SU-DHL-6 (cell line): Measurements from ENCODE around the gene CIRBP.
"Not testable (repeated sequence)": the region's sequence is repeated elsewhere in the genome, so short reads cannot be mapped to it uniquely, and the experiment has no call there.

Source experiments
- H2AFZ ChIP-seq: fragments of 200-600 bp; sonication (generic); 2 replicates; pipeline ENCODE4 v1.6.1; 2014; ENCODE audit warnings: low read depth, mild to moderate bottlenecking, moderate library complexity, mixed read lengths, antibody characterized with exemption, low read length; ENCODE audit not compliant: severe bottlenecking
- H3F3A ChIP-seq: fragments of 200-600 bp; shearing (Covaris generic); 2 replicates; pipeline ENCODE4 v1.6.0; 2016; ENCODE audit warnings: antibody characterized with exemption, mild to moderate bottlenecking; ENCODE audit not compliant: insufficient read depth
- H3K27ac ChIP-seq: fragments of 200-600 bp; sonication (generic); 2 replicates; pipeline ENCODE4 v1.5.1; 2016; ENCODE audit warnings: low read depth, mild to moderate bottlenecking, low read length, moderate library complexity, mixed read lengths
- H3K27me3 ChIP-seq: fragments of 200-600 bp; sonication (generic), shearing (Covaris generic); 2 replicates; pipeline ENCODE4 v1.6.0; 2014; ENCODE audit warnings: mild to moderate bottlenecking, low read length
- H3K36me3 ChIP-seq: fragments of 200-600 bp; sonication (generic); 2 replicates; pipeline ENCODE4 v1.6.1; 2014; ENCODE audit warnings: mild to moderate bottlenecking, low read length, mixed read lengths
- H3K4me2 ChIP-seq: fragments of 300-600, 200-600 bp; shearing (Covaris generic), sonication (generic); 2 replicates; pipeline ENCODE4 v1.6.0; 2014; ENCODE audit warnings: low read length, low read depth, mild to moderate bottlenecking; ENCODE audit not compliant: poor library complexity, severe bottlenecking
- H3K4me3 ChIP-seq: fragments of 200-600 bp; sonication (generic); 2 replicates; pipeline ENCODE4 v1.5.1; 2014; ENCODE audit warnings: antibody characterized with exemption, low read length, mild to moderate bottlenecking, mixed read lengths; ENCODE audit not compliant: insufficient read depth, poor library complexity, severe bottlenecking
- H3K79me2 ChIP-seq: fragments of 200-600 bp; sonication (generic); 2 replicates; pipeline ENCODE4 v1.6.1; 2014; ENCODE audit warnings: mild to moderate bottlenecking, low read length, moderate library complexity; ENCODE audit not compliant: insufficient read depth
- H3K9ac ChIP-seq: fragments of 200-600 bp; sonication (generic); 2 replicates; pipeline ENCODE4 v1.7.0; 2014; ENCODE audit warnings: mild to moderate bottlenecking, low read length
- H3K9me2 ChIP-seq: fragments of 200-600 bp; sonication (generic); replicated peaks from 2 replicates; pipeline ENCODE4 v1.6.1; 2014; ENCODE audit warnings: low read length; ENCODE audit not compliant: insufficient read depth
- H3K9me3 ChIP-seq: fragments of 200-600 bp; sonication (generic); 2 replicates; pipeline ENCODE4 v1.6.1; 2014; ENCODE audit warnings: low read length, mixed read lengths; ENCODE audit not compliant: insufficient read depth
- H4K20me1 ChIP-seq: fragments of 200-600 bp; sonication (generic); 2 replicates; pipeline ENCODE4 v1.6.1; 2014; ENCODE audit warnings: low read depth, mild to moderate bottlenecking, antibody characterized with exemption, low read length, moderate library complexity, mixed read lengths
- CTCF ChIP-seq: fragments of 200-600 bp; sonication (generic); IDR thresholded peaks from one replicate; pipeline ENCODE4 v1.5.1; 2017; ENCODE audit warnings: antibody characterized with exemption, mild to moderate bottlenecking, low read length, moderate library complexity; ENCODE audit not compliant: insufficient read depth, poor library complexity, severe bottlenecking
- EZH2phosphoT487 ChIP-seq: fragments of 200-600 bp; sonication (generic), shearing (Covaris generic); conservative IDR thresholded peaks from 2 replicates; pipeline ENCODE4 v1.6.1; 2018; ENCODE audit warnings: mild to moderate bottlenecking, antibody characterized with exemption, low read length, moderate library complexity, mixed read lengths

CIRBP gene

GRCh38 chr19:1302533-1303239 is 33.6 kb downstream of the CIRBP start:
- H3K9me2 ChIP-seq = no peaks in the 10 kb centered on the region
- no peak overlapping the region for H3K4me3 ChIP-seq
- H3K9ac ChIP-seq = no peak overlapping the region
- H3K4me2 ChIP-seq = no peak overlapping the region
- H3F3A ChIP-seq = no peaks in the 10 kb centered on the region
- H3K36me3 ChIP-seq = no peaks in the 10 kb centered on the region
- H3K27ac ChIP-seq = no peak overlapping the region
- H4K20me1 ChIP-seq = no peaks in the 10 kb centered on the region
- TF ChIP-seq EZH2phosphoT487 (no peak), CTCF (no peak)
- no peaks in the 10 kb centered on the region for H3K27me3 ChIP-seq
- no peaks in the 10 kb centered on the region for H3K9me3 ChIP-seq
- no peak overlapping the region for H2AFZ ChIP-seq
- no peaks in the 10 kb centered on the region for H3K79me2 ChIP-seq

GRCh38 chr19:1304197-1304924 is 35.2 kb downstream of the CIRBP start:
- Histone ChIP-seq H3K36me3 (no peaks in the 10 kb centered on the region), H3F3A (no peaks in the 10 kb centered on the region), H3K27me3 (no peaks in the 10 kb centered on the region), H3K27ac (no peak overlapping the region), H2AFZ (no peak overlapping the region), H3K9me3 (no peaks in the 10 kb centered on the region), H3K4me3 (no peak overlapping the region), H4K20me1 (no peaks in the 10 kb centered on the region), H3K9ac (no peak overlapping the region), H3K79me2 (no peaks in the 10 kb centered on the region), H3K9me2 (no peaks in the 10 kb centered on the region), H3K4me2 (no peak overlapping the region)
- TF ChIP-seq CTCF (no peak), EZH2phosphoT487 (no peak)

GRCh38 chr19:1305354-1305753 is 36.2 kb downstream of the CIRBP start:
- not testable (repeated sequence) for H3K9ac ChIP-seq, H3K79me2 ChIP-seq, H3K4me3 ChIP-seq, H3F3A ChIP-seq, H3K27ac ChIP-seq, H2AFZ ChIP-seq, H3K9me3 ChIP-seq, H3K36me3 ChIP-seq, H3K9me2 ChIP-seq, H4K20me1 ChIP-seq, H3K27me3 ChIP-seq, H3K4me2 ChIP-seq

GRCh38 chr19:1307320-1307719 is 38.2 kb downstream of the CIRBP start:
- Histone ChIP-seq H3K36me3 (no peaks in the 10 kb centered on the region), H3K27me3 (no peaks in the 10 kb centered on the region), H3K4me2 (no peak overlapping the region), H3K27ac (no peak overlapping the region), H3K79me2 (no peaks in the 10 kb centered on the region), H3F3A (no peaks in the 10 kb centered on the region), H4K20me1 (no peaks in the 10 kb centered on the region), H2AFZ (no peak overlapping the region), H3K9ac (no peak overlapping the region), H3K9me3 (no peaks in the 10 kb centered on the region), H3K9me2 (no peaks in the 10 kb centered on the region), H3K4me3 (no peak overlapping the region)
- TF ChIP-seq EZH2phosphoT487 (no peak), CTCF (no peak)
